Osteocyte (in vitro differentiated cells): ENCODE data around the gene MAN2A1. TPM values are rescaled to one million over a fixed set of nuclear protein-coding genes. Genes with fewer than 3 reads are reported as not detected.

ENCODE experiments used
- DNase-seq: peaks from one replicate; pipeline ENCODE4 v3.0.0; 2021; ENCODE audit warnings: mixed read lengths; ENCODE audit not compliant: unreplicated experiment; ENCODE audit errors: extremely low spot score
- H3K27ac Mint-ChIP-seq: one replicate; pipeline ENCODE4 v1.8.0; 2021; ENCODE audit warnings: mild to moderate bottlenecking, mixed read lengths; ENCODE audit not compliant: unreplicated experiment
- H3K27me3 Mint-ChIP-seq: one replicate; pipeline ENCODE4 v1.8.0; 2021; ENCODE audit warnings: mixed read lengths; ENCODE audit not compliant: unreplicated experiment
- H3K36me3 Mint-ChIP-seq: one replicate; pipeline ENCODE4 v1.8.0; 2021; ENCODE audit warnings: mixed read lengths; ENCODE audit not compliant: unreplicated experiment
- H3K4me1 Mint-ChIP-seq: one replicate; pipeline ENCODE4 v1.8.0; 2021; ENCODE audit warnings: mixed read lengths; ENCODE audit not compliant: unreplicated experiment
- H3K4me3 Mint-ChIP-seq: one replicate; pipeline ENCODE4 v1.8.0; 2021; ENCODE audit warnings: mild to moderate bottlenecking, moderate library complexity, mixed read lengths; ENCODE audit not compliant: unreplicated experiment
- H3K9me3 Mint-ChIP-seq: one replicate; pipeline ENCODE4 v1.8.0; 2021; ENCODE audit warnings: mixed read lengths; ENCODE audit not compliant: unreplicated experiment
- CTCF ChIP-seq: fragments of 200-600 bp; sonication (generic); IDR thresholded peaks from 2 replicates; pipeline ENCODE4 v1.5.0; 2021; ENCODE audit warnings: antibody characterized with exemption, mild to moderate bottlenecking, moderate library complexity
- total RNA-seq: library from RNA; stranded (reverse); gene quantifications from 2 replicates; pipeline ENCODE4 v1.2.1, GENCODE V29; 2021

Gene MAN2A1
- total RNA-seq, 1 donor from 2014 or later = 139 TPM

GRCh38 chr5:109743770-109744212 is 54.1 kb downstream of the MAN2A1 start:
- TF ChIP-seq CTCF = no peak
- peak overlapping the region; percentile 7 for H3K4me3 Mint-ChIP-seq
- peaks cover 4% of the 10 kb centered on the region for H3K9me3 Mint-ChIP-seq
- H3K27ac Mint-ChIP-seq = peak overlapping the region; percentile 78
- H3K27me3 Mint-ChIP-seq = no peaks in the 10 kb centered on the region
- H3K36me3 Mint-ChIP-seq = peaks cover 18% of the 10 kb centered on the region
- peaks cover 71% of the 10 kb centered on the region for H3K4me1 Mint-ChIP-seq
- DNase-seq = no peak

DNA sequence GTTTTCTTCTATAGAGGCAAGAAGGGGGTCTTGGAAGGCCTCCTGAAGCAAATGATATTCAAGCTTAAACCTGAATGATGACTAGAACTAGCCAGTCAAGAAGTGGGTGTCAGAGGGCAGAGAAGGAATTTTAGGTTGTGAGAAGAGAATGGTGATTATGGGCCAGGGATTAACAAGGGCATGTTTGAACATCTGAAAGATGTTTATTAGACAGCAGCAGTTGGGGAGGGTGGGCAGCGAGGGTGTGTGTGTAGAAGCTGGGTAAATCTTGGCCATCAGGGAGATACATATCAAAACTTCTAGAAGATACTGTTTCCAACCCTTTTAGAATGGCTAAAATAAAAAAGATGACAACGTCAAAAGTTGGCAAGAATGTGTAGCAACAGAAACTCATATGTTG is 54.5 kb downstream of the MAN2A1 start:
- H3K27ac Mint-ChIP-seq = peak overlapping the region; percentile 78
- no peak for TF ChIP-seq CTCF
- peaks cover 72% of the 10 kb centered on the region for H3K4me1 Mint-ChIP-seq
- H3K36me3 Mint-ChIP-seq = peaks cover 15% of the 10 kb centered on the region
- no peak for DNase-seq
- H3K27me3 Mint-ChIP-seq = no peaks in the 10 kb centered on the region
- no peak overlapping the region for H3K4me3 Mint-ChIP-seq
- H3K9me3 Mint-ChIP-seq = peaks cover 4% of the 10 kb centered on the region

GRCh38 chr5:109748546-109748945 is 58.8 kb downstream of the MAN2A1 start:
- Mint-ChIP-seq H3K27me3 (no peaks in the 10 kb centered on the region), H3K4me1 (peaks cover 43% of the 10 kb centered on the region), H3K9me3 (peaks cover 12% of the 10 kb centered on the region), H3K36me3 (peaks cover 21% of the 10 kb centered on the region), H3K4me3 (no peak overlapping the region), H3K27ac (no peak overlapping the region)
- no peak for DNase-seq
- TF ChIP-seq CTCF = no peak

DNA sequence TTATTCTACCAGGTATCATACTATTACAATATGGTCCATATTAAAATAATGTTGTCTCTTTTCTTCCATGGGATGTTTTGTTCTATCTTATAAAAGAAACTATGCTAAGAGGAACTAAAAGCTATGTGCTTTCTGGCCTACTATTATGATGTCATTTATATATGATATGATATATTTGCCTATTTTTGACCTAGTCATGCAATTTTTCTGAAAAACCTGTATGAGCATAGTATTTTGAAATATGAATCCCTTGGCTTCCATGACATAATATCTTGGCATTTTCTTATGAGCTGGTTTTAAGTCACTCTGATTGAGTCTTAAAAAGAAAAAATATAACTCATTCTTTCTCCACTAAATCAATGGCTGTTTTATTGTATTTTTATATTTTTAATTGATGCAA is 60.7 kb downstream of the MAN2A1 start:
- Mint-ChIP-seq H3K4me1 (peaks cover 34% of the 10 kb centered on the region), H3K36me3 (peaks cover 20% of the 10 kb centered on the region), H3K4me3 (no peak overlapping the region), H3K27me3 (no peaks in the 10 kb centered on the region), H3K27ac (no peak overlapping the region), H3K9me3 (peaks cover 8% of the 10 kb centered on the region)
- TF ChIP-seq CTCF = no peak
- no peak for DNase-seq

- H3K9me3 Mint-ChIP-seq = peaks cover 8% of the 10 kb centered on the region
- no peaks in the 10 kb centered on the region for H3K27me3 Mint-ChIP-seq
- H3K4me1 Mint-ChIP-seq = peaks cover 28% of the 10 kb centered on the region
- TF ChIP-seq CTCF = no peak
- H3K4me3 Mint-ChIP-seq = no peak overlapping the region
- peaks cover 41% of the 10 kb centered on the region for H3K36me3 Mint-ChIP-seq
- no peak for DNase-seq
- no peak overlapping the region for H3K27ac Mint-ChIP-seq
Measured at GRCh38 chr5:109753279-109753678, 63.6 kb downstream of the MAN2A1 start.
